Measurements from ENCODE around the gene PTPRD. TPM values are rescaled to one million over a fixed set of nuclear protein-coding genes. Genes with fewer than 3 reads are reported as not detected.

The PTPRD gene
- total RNA-seq, 3 donors from 2014 or later: 2.9 to 5.4 (median 3.6) TPM

- Histone ChIP-seq H3K36me3 (no peaks in the 10 kb centered on the region), H3K4me1 (no peaks in the 10 kb centered on the region), H3K9me3 (no peaks in the 10 kb centered on the region), H3K27ac (no peak overlapping the region), H3K4me3 (no peak overlapping the region), H3K27me3 (no peaks in the 10 kb centered on the region)
- no peak for DNase-seq (ENCODE audit: low spot score in 2 of 2)
- intact Hi-C loops (cut with DNase I; ENCODE audit: low total_unique reads): no loop called here
- TF ChIP-seq POLR2A (IDR thresholded peaks at IDR 0.05) (no peak), CTCF (IDR thresholded peaks at IDR 0.05) (no peak), POLR2AphosphoS5 (IDR thresholded peaks at IDR 0.05) (no peak)
Measured at GRCh38 chr9:8686516-8686915, 1926.3 kb downstream of the PTPRD start.

GRCh38 chr9:8685825-8686224 is 1927.0 kb downstream of the PTPRD start:
- intact Hi-C loops (cut with DNase I; ENCODE audit: low total_unique reads): no loop called here
- H3K36me3 ChIP-seq: no peaks in the 10 kb centered on the region
- DNase-seq (ENCODE audit: low spot score in 2 of 2): no peak
- H3K27me3 ChIP-seq: no peaks in the 10 kb centered on the region
- no peak overlapping the region for H3K4me3 ChIP-seq
- no peak overlapping the region for H3K27ac ChIP-seq
- H3K4me1 ChIP-seq: no peaks in the 10 kb centered on the region
- TF ChIP-seq POLR2A (IDR thresholded peaks at IDR 0.05) (no peak), CTCF (IDR thresholded peaks at IDR 0.05) (no peak), POLR2AphosphoS5 (IDR thresholded peaks at IDR 0.05) (no peak)
- no peaks in the 10 kb centered on the region for H3K9me3 ChIP-seq

GRCh38 chr9:8684978-8685708 is 1927.7 kb downstream of the PTPRD start:
- no peaks in the 10 kb centered on the region for H3K4me1 ChIP-seq
- no peaks in the 10 kb centered on the region for H3K36me3 ChIP-seq
- no peaks in the 10 kb centered on the region for H3K9me3 ChIP-seq
- intact Hi-C loops (cut with DNase I; ENCODE audit: low total_unique reads): no loop called here
- no peaks in the 10 kb centered on the region for H3K27me3 ChIP-seq
- no peak overlapping the region for H3K27ac ChIP-seq
- no peak overlapping the region for H3K4me3 ChIP-seq
- DNase-seq (ENCODE audit: low spot score in 2 of 2): no peak
- TF ChIP-seq CTCF (IDR thresholded peaks at IDR 0.05) (no peak), POLR2A (IDR thresholded peaks at IDR 0.05) (no peak), POLR2AphosphoS5 (IDR thresholded peaks at IDR 0.05) (no peak)

GRCh38 chr9:8683496-8683895 is 1929.3 kb downstream of the PTPRD start:
- H3K9me3 ChIP-seq: no peaks in the 10 kb centered on the region
- no peak for TF ChIP-seq POLR2AphosphoS5 (IDR thresholded peaks at IDR 0.05)
- TF ChIP-seq CTCF (IDR thresholded peaks at IDR 0.05): no peak
- TF ChIP-seq POLR2A (IDR thresholded peaks at IDR 0.05): no peak
- intact Hi-C loops (cut with DNase I; ENCODE audit: low total_unique reads): no loop called here
- no peaks in the 10 kb centered on the region for H3K27me3 ChIP-seq
- H3K4me3 ChIP-seq: no peak overlapping the region
- no peak overlapping the region for H3K27ac ChIP-seq
- no peak for DNase-seq (ENCODE audit: low spot score in 2 of 2)
- H3K4me1 ChIP-seq: no peaks in the 10 kb centered on the region
- no peaks in the 10 kb centered on the region for H3K36me3 ChIP-seq

GRCh38 chr9:8680658-8681057 is 1932.1 kb downstream of the PTPRD start:
- Histone ChIP-seq H3K27me3 (no peaks in the 10 kb centered on the region), H3K4me1 (no peaks in the 10 kb centered on the region), H3K9me3 (no peaks in the 10 kb centered on the region), H3K27ac (no peak overlapping the region), H3K4me3 (no peak overlapping the region), H3K36me3 (no peaks in the 10 kb centered on the region)
- DNase-seq (ENCODE audit: low spot score in 2 of 2): no peak
- no peak for TF ChIP-seq CTCF (IDR thresholded peaks at IDR 0.05)
- intact Hi-C loops (cut with DNase I; ENCODE audit: low total_unique reads): no loop called here
